HepG2 (cell line): Measurements from ENCODE around the gene PCAT7. TPM values are rescaled to one million over a fixed set of nuclear protein-coding genes. Genes with fewer than 3 reads are reported as not detected.

Experiments
- ATAC-seq: fragments of 200-7000 bp; cut with Tn5 transposase; 3 replicates; pipeline ENCODE4 v1.9.1; 2020; ENCODE audit warnings: mild to moderate bottlenecking, moderate library complexity
- BruUV-seq: library from RNA; stranded (reverse); fragments of 400-500 nt; replicated peaks from 2 replicates; lab custom pipeline; 2021; lab: Mats Ljungman, UMichigan
- CTCF ChIA-PET: fragments of 300-600 bp; formaldehyde crosslinking; extraction: SDS; loops from one replicate; lab custom pipeline; 2021; ENCODE audit warnings: low total read pairs, inconsistent platforms, low intra/inter-chr PET ratio; lab: Yijun Ruan, JAX
- POLR2A ChIA-PET: fragments of 350-600 bp; sonication (Branson Sonifier 250); formaldehyde crosslinking; loops from one replicate; lab custom pipeline; 2020; ENCODE audit warnings: antibody characterized with exemption, inconsistent platforms; lab: Yijun Ruan, JAX
- DNase-seq: peaks from one replicate; pipeline ENCODE4 v3.0.0-alpha.2; 2015; ENCODE audit warnings: low spot score
- FAIRE-seq: peaks from 3 replicates; lab custom pipeline; 2011; peaks lifted over from hg19 to GRCh38; lab: Jason Lieb, UNC
- H2AFZ ChIP-seq: one replicate; pipeline ENCODE4 v1.6.1; 2011; ENCODE audit warnings: low read length, inconsistent platforms
- H3K27ac ChIP-seq: fragments of 300-600 bp; 3 replicates; pipeline ENCODE4 v1.8.0; 2011; ENCODE audit warnings: mixed run types, mild to moderate bottlenecking, mixed read lengths, low read length, inconsistent platforms; ENCODE audit not compliant: insufficient read depth; ENCODE audit errors: extremely low read length
- H3K27me3 ChIP-seq, 2 experiments: fragments of 200-600 bp in 1 of 2; 2 replicates in 1 of 2; 3 replicates in 1 of 2; pipeline versions ENCODE4 v1.6.0 to v1.8.0; 2011; ENCODE audit warnings: low read length in 2 of 2, mild to moderate bottlenecking in 2 of 2, moderate library complexity in 2 of 2, inconsistent platforms in 1 of 2; ENCODE audit not compliant: insufficient read depth in 2 of 2, control insufficient read depth in 1 of 2
- H3K36me3 ChIP-seq, 2 experiments: fragments of 200-600 bp in 1 of 2; replicated peaks in 1 of 2; 2 replicates in 1 of 2; 3 replicates in 1 of 2; pipeline versions ENCODE4 v1.5.1 to v1.8.0; 2011; ENCODE audit warnings: low read length in 2 of 2, inconsistent platforms in 1 of 2; ENCODE audit not compliant: insufficient read depth in 2 of 2, control insufficient read depth in 1 of 2
- H3K4me1 ChIP-seq: 2 replicates; pipeline ENCODE4 v1.5.1; 2012; ENCODE audit warnings: low read length, inconsistent platforms; ENCODE audit not compliant: insufficient read depth
- H3K4me2 ChIP-seq: 2 replicates; pipeline ENCODE4 v1.6.0; 2011; ENCODE audit warnings: low read depth, low read length, inconsistent platforms
- H3K4me3 ChIP-seq, 3 experiments: fragments of 200-600 bp in 1 of 3; sonication (generic), shearing (Covaris generic) in 1 of 3; replicated peaks in 1 of 3; 2 replicates each; pipeline ENCODE4 v1.5.1; 2011 to 2016; ENCODE audit warnings: low read length in 3 of 3, inconsistent platforms in 2 of 3, low read depth in 2 of 3, mild to moderate bottlenecking in 2 of 3, control low read depth in 1 of 3, mixed read lengths in 1 of 3; ENCODE audit not compliant: insufficient read depth in 1 of 3
- H3K79me2 ChIP-seq: one replicate; pipeline ENCODE4 v1.6.1; 2011; ENCODE audit warnings: low read length, inconsistent platforms; ENCODE audit not compliant: insufficient read depth
- H3K9ac ChIP-seq: 2 replicates; pipeline ENCODE4 v1.6.0; 2011; ENCODE audit warnings: mild to moderate bottlenecking, low read depth, low read length, inconsistent platforms; ENCODE audit not compliant: insufficient read depth
- H3K9me3 ChIP-seq: 2 replicates; pipeline ENCODE4 v1.5.1; 2012; ENCODE audit warnings: mild to moderate bottlenecking, low read length
- H4K20me1 ChIP-seq: 2 replicates; pipeline ENCODE4 v1.6.0; 2011; ENCODE audit warnings: inconsistent platforms, mild to moderate bottlenecking, low read length, moderate library complexity; ENCODE audit not compliant: insufficient read depth
- ATF7-NPFF ChIP-seq: sonication (generic); formaldehyde crosslinking; IDR thresholded peaks from 2 replicates; pipeline ENCODE4 v1.8.1; 2023; ENCODE audit warnings: mild to moderate bottlenecking, low read depth, missing genetic modification reagents, moderate library complexity
- CHCHD3 ChIP-seq: sonication (generic); formaldehyde crosslinking; IDR thresholded peaks from 2 replicates; pipeline ENCODE4 v1.8.0; 2022; ENCODE audit warnings: mild to moderate bottlenecking, missing genetic modification reagents, moderate library complexity
- USF2 ChIP-seq, 2 experiments: sonication (generic) in 1 of 2; formaldehyde crosslinking in 1 of 2; IDR thresholded peaks; 2 replicates each; pipeline versions ENCODE4 v1.5.1 to v1.6.1; 2011 to 2020; ENCODE audit warnings: borderline replicate concordance in 1 of 2, low read depth in 1 of 2, low read length in 1 of 2, mild to moderate bottlenecking in 1 of 2, missing genetic modification reagents in 1 of 2, moderate library complexity in 1 of 2
- YEATS4 ChIP-seq: sonication (generic); formaldehyde crosslinking; IDR thresholded peaks from 2 replicates; pipeline ENCODE4 v1.4.0; 2020; ENCODE audit warnings: missing genetic modification reagents, borderline replicate concordance
- ZBTB34 ChIP-seq: sonication (generic); formaldehyde crosslinking; IDR thresholded peaks from 2 replicates; pipeline ENCODE4 v1.8.0; 2022; ENCODE audit warnings: mild to moderate bottlenecking, missing genetic modification reagents
- ZFP36L2 ChIP-seq: sonication (generic); formaldehyde crosslinking; IDR thresholded peaks from 2 replicates; pipeline ENCODE4 v1.4.0; 2020; ENCODE audit warnings: missing genetic modification reagents
- ZNF724P ChIP-seq: sonication (generic); formaldehyde crosslinking; IDR thresholded peaks from 2 replicates; pipeline ENCODE4 v1.8.0; 2022; ENCODE audit warnings: missing genetic modification reagents, borderline replicate concordance
- ZNF740 ChIP-seq: sonication (generic); formaldehyde crosslinking; IDR thresholded peaks from 2 replicates; pipeline ENCODE4 v1.4.0; 2020; ENCODE audit warnings: missing genetic modification reagents
- ZNF775 ChIP-seq: sonication (generic); formaldehyde crosslinking; IDR thresholded peaks from 2 replicates; pipeline ENCODE4 v1.4.0; 2020; ENCODE audit warnings: missing genetic modification reagents, mild to moderate bottlenecking, moderate library complexity, borderline replicate concordance
- WGBS: methylation state at CpG from one replicate; pipeline ENCODE4 v1.1.6; 2017; ENCODE audit warnings: low lambda C conversion rate; 5-methylcytosine and 5-hydroxymethylcytosine counted together
- in situ Hi-C: cut with HindIII; loops from 2 replicates; pipeline ENCODE4 v1.10.0; 2017; ENCODE audit warnings: low pct_unique_long_range_greater_than_20kb; ENCODE audit not compliant: extremely low pct_ligation_motif_present
- intact Hi-C: fragments of 100-400 bp; cut with micrococcal nuclease; formaldehyde crosslinking; loops from one replicate; pipeline ENCODE4 v1.10.0; 2022; ENCODE audit not compliant: unreplicated experiment
- polyA plus RNA-seq, 8 experiments: library from polyadenylated mRNA; depleted of rRNA in 3 of 8; stranded (reverse) in 7 of 8; unstranded in 1 of 8; fragments of >200 nt; fragmentation: Illumina TruSeq in 4 of 8; extraction: Trizol in 4 of 8; gene quantifications; 2 replicates each; pipeline versions ENCODE4 v1.2.1 to v1.2.3, GENCODE V29; 2011 to 2016; ENCODE audit warnings: low read depth in 4 of 8, missing spikeins in 1 of 8, mixed read lengths in 1 of 8; ENCODE audit not compliant: insufficient read depth in 1 of 8
- total RNA-seq, 5 experiments: library from RNA; depleted of rRNA; stranded (reverse); fragments of >200 nt; fragmentation: Illumina TruSeq; extraction: Trizol; gene quantifications; 2 replicates each; pipeline ENCODE4 v1.2.3, GENCODE V29; 2016; ENCODE audit warnings: low read depth in 1 of 5
- TF ChIP-seq, protein P1 (sequence below): sonication (generic); formaldehyde crosslinking; IDR thresholded peaks from 2 replicates; pipeline ENCODE4 v1.8.0; 2022; ENCODE audit warnings: missing genetic modification reagents, mild to moderate bottlenecking, borderline replicate concordance
- TF ChIP-seq, protein P2 (sequence below): sonication (generic); formaldehyde crosslinking; IDR thresholded peaks from 2 replicates; pipeline ENCODE4 v1.5.0; 2020; ENCODE audit warnings: missing genetic modification reagents
- TF ChIP-seq, protein P3 (sequence below): sonication (generic); formaldehyde crosslinking; IDR thresholded peaks from 2 replicates; pipeline ENCODE4 v1.5.0; 2020; ENCODE audit warnings: missing genetic modification reagents
- TF ChIP-seq, protein P4 (sequence below): sonication (generic); formaldehyde crosslinking; IDR thresholded peaks from 2 replicates; pipeline ENCODE4 v1.8.0; 2023; ENCODE audit warnings: mild to moderate bottlenecking, missing genetic modification reagents

Gene PCAT7
- total and polyA plus RNA-seq, 2 of the 13 experiments (the other 11 are each of a cell fraction or from before 2014, with no cell fraction given): 2.3 to 3.9 TPM

GRCh38 chr9:94526271-94526670 is 28.6 kb upstream of the PCAT7 start (continued):
- TF ChIP-seq, protein P1, sequence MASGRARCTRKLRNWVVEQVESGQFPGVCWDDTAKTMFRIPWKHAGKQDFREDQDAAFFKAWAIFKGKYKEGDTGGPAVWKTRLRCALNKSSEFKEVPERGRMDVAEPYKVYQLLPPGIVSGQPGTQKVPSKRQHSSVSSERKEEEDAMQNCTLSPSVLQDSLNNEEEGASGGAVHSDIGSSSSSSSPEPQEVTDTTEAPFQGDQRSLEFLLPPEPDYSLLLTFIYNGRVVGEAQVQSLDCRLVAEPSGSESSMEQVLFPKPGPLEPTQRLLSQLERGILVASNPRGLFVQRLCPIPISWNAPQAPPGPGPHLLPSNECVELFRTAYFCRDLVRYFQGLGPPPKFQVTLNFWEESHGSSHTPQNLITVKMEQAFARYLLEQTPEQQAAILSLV: no peak
- TF ChIP-seq CHCHD3 (no peak), YEATS4 (CRISPR knock-in tag) (no peak), ZBTB34 (CRISPR knock-in tag) (no peak), ATF7-NPFF (CRISPR knock-in tag) (no peak)
- TF ChIP-seq, all 625 proteins: peak for 0

- no peak overlapping the region for H3K27ac ChIP-seq
- in situ Hi-C loops: no loop called here
- ATAC-seq (no peak), FAIRE-seq (no peak), DNase-seq (no peak)
- ChIA-PET CTCF (no interaction called here), POLR2A (no interaction called here)
- H3K79me2 ChIP-seq: peaks cover 1% of the 10 kb centered on the region
- no peak overlapping the region for H2AFZ ChIP-seq
- WGBS: 90% methylated on average over 1 of the region's 1 CpG
- no peaks in the 10 kb centered on the region for H3K36me3 ChIP-seq
- H3K4me3 ChIP-seq: no peak overlapping the region
- H3K4me1 ChIP-seq: no peaks in the 10 kb centered on the region
- H3K9me3 ChIP-seq: no peaks in the 10 kb centered on the region
- no peak overlapping the region for H3K9ac ChIP-seq
- no TSS peak for BruUV-seq
- no peaks in the 10 kb centered on the region for H3K27me3 ChIP-seq
- H4K20me1 ChIP-seq: no peaks in the 10 kb centered on the region
- no peak overlapping the region for H3K4me2 ChIP-seq
- intact Hi-C loops: no loop called here
- TF ChIP-seq, protein P2, sequence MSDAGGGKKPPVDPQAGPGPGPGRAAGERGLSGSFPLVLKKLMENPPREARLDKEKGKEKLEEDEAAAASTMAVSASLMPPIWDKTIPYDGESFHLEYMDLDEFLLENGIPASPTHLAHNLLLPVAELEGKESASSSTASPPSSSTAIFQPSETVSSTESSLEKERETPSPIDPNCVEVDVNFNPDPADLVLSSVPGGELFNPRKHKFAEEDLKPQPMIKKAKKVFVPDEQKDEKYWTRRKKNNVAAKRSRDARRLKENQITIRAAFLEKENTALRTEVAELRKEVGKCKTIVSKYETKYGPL (CRISPR knock-in tag): no peak
- TF ChIP-seq ZNF724P (CRISPR knock-in tag): no peak
- TF ChIP-seq, protein P3, sequence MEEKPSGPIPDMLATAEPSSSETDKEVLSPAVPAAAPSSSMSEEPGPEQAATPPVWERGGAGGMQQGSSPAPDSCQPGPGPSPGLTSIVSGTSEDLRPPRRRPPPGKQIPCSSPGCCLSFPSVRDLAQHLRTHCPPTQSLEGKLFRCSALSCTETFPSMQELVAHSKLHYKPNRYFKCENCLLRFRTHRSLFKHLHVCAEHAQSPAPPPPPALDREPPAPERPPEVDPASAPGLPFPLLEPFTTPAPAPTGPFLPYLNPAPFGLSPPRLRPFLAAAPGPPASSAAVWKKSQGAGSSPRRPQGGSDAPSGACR (CRISPR knock-in tag): no peak
- TF ChIP-seq ZNF740 (CRISPR knock-in tag): no peak
- TF ChIP-seq ZNF775 (CRISPR knock-in tag): no peak
- TF ChIP-seq, protein P4, sequence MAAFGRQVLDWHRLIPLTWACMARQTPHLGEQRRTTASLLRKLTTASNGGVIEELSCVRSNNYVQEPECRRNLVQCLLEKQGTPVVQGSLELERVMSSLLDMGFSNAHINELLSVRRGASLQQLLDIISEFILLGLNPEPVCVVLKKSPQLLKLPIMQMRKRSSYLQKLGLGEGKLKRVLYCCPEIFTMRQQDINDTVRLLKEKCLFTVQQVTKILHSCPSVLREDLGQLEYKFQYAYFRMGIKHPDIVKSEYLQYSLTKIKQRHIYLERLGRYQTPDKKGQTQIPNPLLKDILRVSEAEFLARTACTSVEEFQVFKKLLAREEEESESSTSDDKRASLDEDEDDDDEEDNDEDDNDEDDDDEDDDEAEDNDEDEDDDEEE (CRISPR knock-in tag): no peak
- TF ChIP-seq ZFP36L2: no peak
- TF ChIP-seq USF2 (IDR thresholded peaks at IDR 0.05; ENCODE audit: low read depth, low read length): no peak
- TF ChIP-seq USF2 (CRISPR knock-in tag; IDR thresholded peaks at IDR 0.05; ENCODE audit: borderline replicate concordance): no peak
Measured at GRCh38 chr9:94526951-94527350, 27.9 kb upstream of the PCAT7 start.
